Activated CD4-positive, alpha-beta memory T cell treated with anti-CD3 and anti-CD28 coated beads for 36 hours (primary cell): ENCODE results near the gene MBD5. TPM values are rescaled to one million over a fixed set of nuclear protein-coding genes. Genes with fewer than 3 reads are reported as not detected.

Source experiments
- CTCF ChIA-PET: fragments of 350-600 bp; sonication (Branson Sonifier 250); formaldehyde crosslinking; loops from one replicate; lab custom pipeline; 2021; ENCODE audit warnings: antibody characterized with exemption, inconsistent platforms; lab: Charles Lee
- POLR2A ChIA-PET: fragments of 350-600 bp; sonication (Branson Sonifier 250); formaldehyde crosslinking; loops from one replicate; lab custom pipeline; 2021; ENCODE audit warnings: antibody characterized with exemption; lab: Charles Lee
- DNase-seq: peaks from one replicate; pipeline ENCODE4 v3.0.0-alpha.2; 2020
- H3K27ac Mint-ChIP-seq: one replicate; pipeline ENCODE4 v1.8.0; 2021; ENCODE audit warnings: mixed read lengths
- H3K27me3 Mint-ChIP-seq: one replicate; pipeline ENCODE4 v1.8.0; 2021; ENCODE audit warnings: mixed read lengths
- H3K36me3 Mint-ChIP-seq: one replicate; pipeline ENCODE4 v1.8.0; 2021; ENCODE audit warnings: mixed read lengths
- H3K4me1 Mint-ChIP-seq: one replicate; pipeline ENCODE4 v1.8.0; 2021; ENCODE audit warnings: low read depth, mixed read lengths
- H3K4me3 Mint-ChIP-seq: one replicate; pipeline ENCODE4 v1.8.0; 2021; ENCODE audit warnings: mild to moderate bottlenecking, mixed read lengths
- H3K9me3 Mint-ChIP-seq: one replicate; pipeline ENCODE4 v1.8.0; 2021; ENCODE audit warnings: mixed read lengths
- intact Hi-C: fragments of 100-400 bp; cut with micrococcal nuclease; formaldehyde crosslinking; loops from one replicate; pipeline ENCODE4 v1.15.1; 2023
- total RNA-seq, 2 experiments: library from RNA; stranded (reverse); gene quantifications; one replicate each; pipeline ENCODE4 v1.2.3, GENCODE V29; 2021

MBD5 gene
- total RNA-seq, 2 experiments from 2014 or later: 17.6 to 19.1 TPM

DNA sequence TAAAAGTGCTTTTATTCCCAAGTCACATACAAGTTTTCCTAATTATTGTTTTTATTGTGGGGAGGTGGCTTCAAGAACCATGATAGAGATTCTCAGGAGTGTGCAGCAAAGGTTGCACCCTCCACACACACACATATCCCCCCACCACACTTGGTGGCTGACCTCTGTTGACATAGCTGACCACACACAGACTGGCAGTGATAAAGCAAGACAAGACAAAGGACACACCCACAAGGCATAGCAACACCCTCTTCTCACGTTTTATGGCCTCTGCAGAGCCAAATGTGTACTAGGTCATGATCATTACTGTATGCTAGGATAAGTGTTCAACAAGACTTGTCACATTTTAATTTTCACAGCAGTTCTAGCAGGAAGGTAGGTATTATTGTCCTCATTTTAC lies 480.7 kb downstream of the MBD5 start:
- H3K36me3 Mint-ChIP-seq: no peaks in the 10 kb centered on the region
- no peaks in the 10 kb centered on the region for H3K4me1 Mint-ChIP-seq
- no peaks in the 10 kb centered on the region for H3K27me3 Mint-ChIP-seq
- ChIA-PET POLR2A (no interaction called here), CTCF (no interaction called here)
- H3K9me3 Mint-ChIP-seq: no peaks in the 10 kb centered on the region
- no peak for DNase-seq
- intact Hi-C loops: no loop called here
- no peak overlapping the region for H3K4me3 Mint-ChIP-seq
- H3K27ac Mint-ChIP-seq: no peak overlapping the region

DNA sequence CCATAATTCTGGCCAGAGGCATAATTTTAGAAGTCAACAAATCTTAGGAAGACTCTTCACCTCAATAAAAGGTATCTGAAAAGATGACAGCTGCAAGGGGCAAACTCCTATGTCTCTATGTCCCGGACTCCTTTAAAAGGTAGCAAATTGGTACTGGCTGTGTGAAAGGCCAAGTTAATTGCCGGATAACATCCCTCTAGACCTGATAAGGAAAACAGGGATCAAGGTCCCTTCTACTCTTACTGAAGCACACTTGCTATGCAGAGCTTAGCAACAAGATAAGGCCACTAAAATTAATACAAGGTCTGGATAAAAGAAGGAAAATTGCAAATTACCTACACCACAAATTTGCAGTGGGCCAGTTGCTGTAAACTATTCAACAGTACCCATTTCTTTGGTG lies 482.6 kb downstream of the MBD5 start:
- intact Hi-C loops: no loop called here
- POLR2A ChIA-PET: no interaction called here
- H3K27me3 Mint-ChIP-seq: no peaks in the 10 kb centered on the region
- H3K27ac Mint-ChIP-seq: no peak overlapping the region
- CTCF ChIA-PET: no interaction called here
- H3K36me3 Mint-ChIP-seq: no peaks in the 10 kb centered on the region
- H3K4me3 Mint-ChIP-seq: no peak overlapping the region
- no peaks in the 10 kb centered on the region for H3K4me1 Mint-ChIP-seq
- no peaks in the 10 kb centered on the region for H3K9me3 Mint-ChIP-seq
- DNase-seq: no peak

DNA sequence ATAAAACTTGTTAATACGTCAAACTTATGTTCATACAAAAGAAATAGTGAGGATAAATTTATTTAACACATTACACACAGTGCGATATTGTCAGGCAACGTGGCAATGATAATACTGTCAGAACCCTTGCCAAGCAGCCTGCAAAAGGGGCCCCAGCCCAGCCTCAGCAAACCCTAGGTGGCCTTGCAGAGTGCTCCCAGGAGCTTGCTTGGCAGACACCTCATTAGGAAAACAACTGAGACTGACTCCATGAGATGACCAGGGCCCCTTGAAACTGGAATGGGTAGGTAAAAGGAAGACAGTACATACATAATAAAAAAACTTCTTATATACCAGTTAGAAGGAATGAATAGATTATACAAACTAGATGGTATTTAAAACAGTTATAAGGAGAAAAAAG lies 487.1 kb downstream of the MBD5 start:
- H3K9me3 Mint-ChIP-seq: no peaks in the 10 kb centered on the region
- intact Hi-C loops: loop anchor here (5.0 kb wide), 1 partner anchor 306 kb away; no protein-coding TSS in a partner anchor
- DNase-seq: no peak
- H3K36me3 Mint-ChIP-seq: no peaks in the 10 kb centered on the region
- no peaks in the 10 kb centered on the region for H3K27me3 Mint-ChIP-seq
- ChIA-PET POLR2A (no interaction called here), CTCF (interaction anchor here (0.6 to 3.0 kb wide), 7 partner anchors 12 to 571 kb away, joined by 3 to 46 read pairs (median 27); no protein-coding TSS in a partner anchor)
- no peak overlapping the region for H3K4me3 Mint-ChIP-seq
- H3K27ac Mint-ChIP-seq: no peak overlapping the region
- H3K4me1 Mint-ChIP-seq: peaks cover 17% of the 10 kb centered on the region

DNA sequence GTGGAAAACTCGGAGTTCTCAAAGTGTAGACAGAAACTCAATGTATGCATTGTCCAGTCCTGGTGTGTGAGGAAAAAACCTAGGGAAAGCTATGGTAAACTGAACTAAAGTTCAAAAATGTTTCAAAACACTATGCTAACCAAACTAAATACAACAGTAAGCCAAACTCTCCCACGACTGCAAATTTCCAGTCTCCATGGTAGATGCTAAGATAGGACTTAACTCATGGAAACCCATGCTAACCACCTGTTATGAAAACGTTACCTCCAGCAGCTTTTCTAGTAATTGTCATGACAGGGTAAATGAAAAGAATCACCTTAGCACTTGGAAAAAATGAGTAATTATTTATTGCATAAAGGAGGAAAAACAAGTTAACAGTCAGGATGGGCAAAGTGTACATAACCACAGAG lies 488.0 kb downstream of the MBD5 start:
- CTCF ChIA-PET: interaction anchor here (0.6 to 3.0 kb wide), 52 partner anchors 8 to 667 kb away, joined by 3 to 46 read pairs (median 4); partner anchors contain the start of genes MBD5 and ORC4
- Mint-ChIP-seq H3K4me3 (peak overlapping the region; percentile 66), H3K27me3 (no peaks in the 10 kb centered on the region), H3K9me3 (no peaks in the 10 kb centered on the region), H3K27ac (peak overlapping the region; percentile 55), H3K36me3 (no peaks in the 10 kb centered on the region), H3K4me1 (peaks cover 17% of the 10 kb centered on the region)
- no peak for DNase-seq
- POLR2A ChIA-PET: interaction anchor here (0.6 to 1.5 kb wide), 6 partner anchors 16 to 867 kb away, joined by 3 to 6 read pairs (median 4); no protein-coding TSS in a partner anchor
- intact Hi-C loops: loop anchor here (1.0 to 5.0 kb wide), 5 partner anchors 15 to 572 kb away; partner anchors contain the start of gene ORC4

DNA sequence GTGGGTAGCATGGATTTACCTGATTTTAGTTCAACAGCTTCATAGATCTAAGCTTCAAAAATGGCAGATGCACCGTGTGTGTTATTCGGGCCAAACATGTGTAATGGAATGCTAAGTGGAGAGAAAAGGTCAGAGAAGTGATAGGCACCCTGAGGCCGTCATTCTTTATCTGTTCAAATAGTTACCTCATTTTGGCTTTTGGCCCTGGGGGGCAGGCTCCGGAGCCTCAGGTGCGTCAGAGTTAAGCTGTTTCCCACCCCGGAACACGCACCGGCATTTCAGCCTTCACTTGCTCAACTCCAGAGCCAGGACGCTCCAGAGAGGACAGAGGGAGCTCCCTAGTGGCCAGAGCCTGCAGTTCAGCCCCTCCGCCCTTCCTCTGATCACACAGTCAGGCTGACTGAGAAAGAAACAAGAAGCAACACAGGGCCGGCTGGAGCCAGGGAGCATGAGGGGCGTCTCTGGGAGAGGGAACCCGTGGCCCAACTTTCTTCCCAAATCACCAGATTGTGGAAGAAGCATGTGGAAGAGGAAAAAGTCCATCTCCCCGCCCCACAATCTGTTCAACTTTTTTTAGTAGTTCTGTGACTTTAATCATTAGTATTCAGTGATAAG lies 488.5 kb downstream of the MBD5 start:
- Mint-ChIP-seq H3K36me3 (no peaks in the 10 kb centered on the region), H3K9me3 (no peaks in the 10 kb centered on the region), H3K4me3 (peak overlapping the region; percentile 66), H3K27me3 (no peaks in the 10 kb centered on the region), H3K4me1 (peaks cover 18% of the 10 kb centered on the region), H3K27ac (peak overlapping the region; percentile 55)
- intact Hi-C loops: loop anchor here (1.0 to 5.0 kb wide), 5 partner anchors 15 to 572 kb away; partner anchors contain the start of gene ORC4
- POLR2A ChIA-PET: interaction anchor here (0.6 to 1.5 kb wide), 6 partner anchors 15 to 867 kb away, joined by 3 to 6 read pairs (median 4); no protein-coding TSS in a partner anchor
- CTCF ChIA-PET: interaction anchor here (0.6 to 3.0 kb wide), 55 partner anchors 9 to 667 kb away, joined by 3 to 46 read pairs (median 3); partner anchors contain the start of genes MBD5 and ORC4
- peak; percentile 95 for DNase-seq

DNA sequence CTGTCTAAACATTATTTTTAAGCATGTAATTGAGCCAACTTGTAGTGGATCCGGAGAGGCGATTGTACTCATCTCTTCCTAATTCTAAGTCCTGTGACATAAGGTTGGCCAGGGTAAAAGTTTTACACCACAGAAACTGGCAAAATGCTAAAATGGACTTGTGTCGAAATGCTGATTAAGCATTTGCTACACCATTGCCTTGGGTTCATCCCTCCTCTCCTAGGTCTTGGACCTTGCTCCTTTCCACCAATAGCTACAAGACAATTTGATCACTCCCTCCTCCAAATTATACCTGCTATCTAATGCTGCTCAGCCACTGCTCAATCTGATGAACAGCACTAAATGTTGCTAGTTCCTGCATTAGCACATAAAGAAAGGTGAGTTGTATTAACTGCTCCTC lies 491.0 kb downstream of the MBD5 start:
- no peak overlapping the region for H3K4me3 Mint-ChIP-seq
- DNase-seq: no peak
- peaks cover 20% of the 10 kb centered on the region for H3K4me1 Mint-ChIP-seq
- ChIA-PET CTCF (no interaction called here), POLR2A (no interaction called here)
- no peaks in the 10 kb centered on the region for H3K27me3 Mint-ChIP-seq
- H3K9me3 Mint-ChIP-seq: no peaks in the 10 kb centered on the region
- H3K36me3 Mint-ChIP-seq: no peaks in the 10 kb centered on the region
- intact Hi-C loops: no loop called here
- no peak overlapping the region for H3K27ac Mint-ChIP-seq

DNA sequence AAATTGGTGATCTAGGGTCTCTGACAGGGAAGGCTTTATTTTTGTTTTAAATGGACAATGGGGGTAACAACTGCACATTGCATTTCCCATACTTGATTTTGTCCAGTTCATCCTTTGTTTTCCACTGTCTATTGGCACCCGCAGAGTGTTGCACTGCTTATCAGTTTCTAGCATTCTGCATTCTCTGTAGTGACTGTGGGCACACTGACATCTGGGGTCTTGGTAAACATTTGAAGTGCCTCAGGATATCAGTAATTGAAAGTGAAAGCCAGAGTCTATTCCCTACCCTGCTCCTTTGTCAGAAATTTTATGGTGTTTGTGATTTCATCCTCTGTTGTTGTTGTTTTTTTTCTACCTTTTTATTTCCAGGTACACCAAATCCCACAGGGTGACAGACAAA lies 491.6 kb downstream of the MBD5 start:
- POLR2A ChIA-PET: no interaction called here
- H3K9me3 Mint-ChIP-seq: no peaks in the 10 kb centered on the region
- peaks cover 20% of the 10 kb centered on the region for H3K4me1 Mint-ChIP-seq
- no peak for DNase-seq
- no peak overlapping the region for H3K4me3 Mint-ChIP-seq
- CTCF ChIA-PET: no interaction called here
- H3K27me3 Mint-ChIP-seq: no peaks in the 10 kb centered on the region
- no peak overlapping the region for H3K27ac Mint-ChIP-seq
- intact Hi-C loops: no loop called here
- H3K36me3 Mint-ChIP-seq: no peaks in the 10 kb centered on the region

DNA sequence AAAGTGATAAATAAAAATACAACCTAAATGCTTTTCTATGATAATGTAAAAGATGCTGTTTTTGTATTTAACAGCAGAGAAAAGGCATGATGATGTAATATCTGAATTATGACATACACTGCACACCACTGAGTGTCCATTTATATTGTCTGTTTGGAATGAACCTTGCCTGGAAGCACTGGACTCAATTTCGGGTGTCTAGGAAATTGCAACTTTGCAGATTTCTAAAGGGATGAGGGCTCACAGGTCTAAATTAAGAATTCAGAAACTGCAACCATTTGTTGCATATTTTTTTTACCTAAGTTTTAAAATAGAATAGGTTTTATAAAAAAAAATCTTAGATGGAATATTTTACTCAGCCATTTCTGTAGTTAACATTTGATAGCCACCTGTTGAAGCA lies 492.5 kb downstream of the MBD5 start:
- Mint-ChIP-seq H3K36me3 (no peaks in the 10 kb centered on the region), H3K4me1 (peaks cover 20% of the 10 kb centered on the region), H3K27me3 (no peaks in the 10 kb centered on the region), H3K27ac (no peak overlapping the region), H3K4me3 (no peak overlapping the region), H3K9me3 (no peaks in the 10 kb centered on the region)
- CTCF ChIA-PET: no interaction called here
- intact Hi-C loops: no loop called here
- POLR2A ChIA-PET: no interaction called here
- DNase-seq: no peak

DNA sequence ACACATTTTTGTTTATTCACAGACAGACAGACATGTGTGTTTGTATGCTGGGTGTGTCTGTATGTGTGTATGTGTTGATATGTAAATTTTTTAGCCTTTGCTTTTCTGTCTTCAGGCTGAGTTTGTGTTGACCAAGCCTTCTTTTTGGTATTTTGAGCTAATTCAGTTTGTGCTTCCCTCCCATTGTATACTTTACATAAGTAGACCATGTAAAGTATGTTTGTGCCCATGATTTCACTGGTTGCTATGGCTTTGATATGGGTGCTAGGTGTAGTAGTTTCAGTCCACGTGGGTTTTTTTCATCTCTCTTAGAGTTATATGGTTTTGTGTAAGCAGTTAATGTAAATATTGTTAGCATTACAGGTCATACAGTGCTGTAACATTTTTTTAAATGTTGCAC lies 494.2 kb downstream of the MBD5 start:
- intact Hi-C loops: no loop called here
- DNase-seq: no peak
- Mint-ChIP-seq H3K4me3 (no peak overlapping the region), H3K27ac (no peak overlapping the region), H3K4me1 (peaks cover 6% of the 10 kb centered on the region), H3K27me3 (no peaks in the 10 kb centered on the region), H3K36me3 (no peaks in the 10 kb centered on the region), H3K9me3 (no peaks in the 10 kb centered on the region)
- CTCF ChIA-PET: no interaction called here
- POLR2A ChIA-PET: no interaction called here

DNA sequence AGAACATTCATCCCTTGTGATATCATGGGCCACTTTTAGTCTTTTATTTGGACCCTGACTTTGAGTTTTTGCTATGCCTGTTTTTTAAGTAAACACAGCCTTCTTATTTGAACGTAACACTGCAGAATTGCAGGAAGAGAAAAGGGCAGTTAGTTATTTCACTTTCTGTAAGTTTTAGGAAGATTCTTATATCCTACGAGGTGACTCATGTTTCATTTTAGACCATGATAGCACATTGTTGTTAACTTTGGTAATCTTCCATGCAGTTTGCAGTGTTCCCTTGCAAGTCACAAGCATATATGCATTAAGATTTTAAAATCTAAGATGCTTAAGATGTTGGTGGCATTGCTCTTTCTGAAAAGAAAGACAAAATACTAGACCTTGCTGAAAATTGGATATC lies 495.1 kb downstream of the MBD5 start:
- no peak overlapping the region for H3K27ac Mint-ChIP-seq
- intact Hi-C loops: no loop called here
- no peak overlapping the region for H3K4me3 Mint-ChIP-seq
- no peaks in the 10 kb centered on the region for H3K9me3 Mint-ChIP-seq
- no peaks in the 10 kb centered on the region for H3K36me3 Mint-ChIP-seq
- no peak for DNase-seq
- H3K27me3 Mint-ChIP-seq: no peaks in the 10 kb centered on the region
- H3K4me1 Mint-ChIP-seq: peaks cover 9% of the 10 kb centered on the region
- CTCF ChIA-PET: no interaction called here
- POLR2A ChIA-PET: no interaction called here

DNA sequence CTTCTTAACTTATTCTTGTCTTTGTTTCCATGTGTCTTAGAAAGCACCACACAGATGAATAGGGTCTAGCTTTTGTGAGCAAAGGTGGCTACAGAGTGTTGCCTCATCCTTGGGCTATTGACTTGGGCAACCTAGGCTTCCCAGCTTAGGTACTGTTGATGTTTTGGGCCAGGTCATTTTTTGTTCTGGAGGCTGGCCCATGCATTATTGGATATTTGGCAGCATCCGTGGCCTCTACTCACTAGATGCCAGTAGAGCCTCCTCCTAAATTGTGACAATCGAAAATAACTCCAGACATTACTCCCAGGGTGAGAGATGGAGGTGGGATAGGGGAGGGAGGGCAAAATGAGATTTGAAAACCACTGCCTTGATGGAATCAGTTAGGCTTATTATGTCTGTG lies 496.4 kb downstream of the MBD5 start:
- no peak overlapping the region for H3K27ac Mint-ChIP-seq
- H3K27me3 Mint-ChIP-seq: no peaks in the 10 kb centered on the region
- ChIA-PET CTCF (no interaction called here), POLR2A (no interaction called here)
- DNase-seq: no peak
- intact Hi-C loops: no loop called here
- H3K36me3 Mint-ChIP-seq: no peaks in the 10 kb centered on the region
- peaks cover 17% of the 10 kb centered on the region for H3K4me1 Mint-ChIP-seq
- H3K9me3 Mint-ChIP-seq: no peaks in the 10 kb centered on the region
- H3K4me3 Mint-ChIP-seq: no peak overlapping the region

DNA sequence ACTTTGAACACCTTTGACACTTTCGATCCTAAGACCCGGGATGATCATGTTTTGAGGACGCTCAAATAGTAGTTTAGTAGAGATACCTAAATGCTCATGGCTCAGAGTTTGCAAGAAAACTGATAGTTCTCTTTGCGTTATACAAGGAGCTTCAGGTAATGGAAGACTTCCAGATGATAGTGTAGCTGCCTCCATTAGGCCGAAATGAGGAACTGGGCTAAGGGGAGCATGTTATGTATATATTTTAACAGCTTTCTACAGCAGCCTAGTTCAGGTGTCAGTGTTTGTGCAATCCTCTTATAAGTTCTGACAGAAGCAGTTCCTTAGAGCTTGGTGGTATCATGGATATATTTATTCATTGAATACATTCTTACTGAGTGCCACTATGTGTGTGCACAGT lies 496.9 kb downstream of the MBD5 start:
- no peak for DNase-seq
- no peaks in the 10 kb centered on the region for H3K9me3 Mint-ChIP-seq
- no peaks in the 10 kb centered on the region for H3K27me3 Mint-ChIP-seq
- POLR2A ChIA-PET: no interaction called here
- intact Hi-C loops: no loop called here
- H3K4me1 Mint-ChIP-seq: peaks cover 19% of the 10 kb centered on the region
- no peak overlapping the region for H3K4me3 Mint-ChIP-seq
- no peaks in the 10 kb centered on the region for H3K36me3 Mint-ChIP-seq
- H3K27ac Mint-ChIP-seq: no peak overlapping the region
- CTCF ChIA-PET: no interaction called here

DNA sequence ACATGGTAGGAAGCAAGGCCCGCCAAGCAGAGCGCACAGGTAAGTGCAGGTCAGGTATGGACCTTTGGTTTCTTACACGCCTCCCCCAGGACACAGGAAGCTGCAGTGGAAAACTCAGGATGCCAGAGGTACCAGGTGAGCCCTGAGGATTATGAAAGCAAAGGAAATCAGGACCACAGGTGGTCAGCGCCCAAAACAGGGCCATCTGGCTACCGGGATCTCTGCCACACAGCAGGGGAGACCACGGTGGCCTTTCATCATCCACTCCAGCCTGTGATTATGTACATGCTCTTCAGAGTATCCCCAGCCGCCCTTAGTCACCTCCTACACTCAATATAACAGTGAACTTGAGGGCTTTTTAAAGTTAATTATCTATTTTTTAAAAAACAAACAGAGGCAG lies 498.1 kb downstream of the MBD5 start:
- DNase-seq: no peak
- no peak overlapping the region for H3K27ac Mint-ChIP-seq
- no peaks in the 10 kb centered on the region for H3K36me3 Mint-ChIP-seq
- H3K4me1 Mint-ChIP-seq: peaks cover 30% of the 10 kb centered on the region
- intact Hi-C loops: no loop called here
- H3K9me3 Mint-ChIP-seq: no peaks in the 10 kb centered on the region
- ChIA-PET POLR2A (no interaction called here), CTCF (interaction anchor here (1.4 kb wide), 1 partner anchor 10 kb away, joined by 9 read pairs; no protein-coding TSS in a partner anchor)
- H3K4me3 Mint-ChIP-seq: no peak overlapping the region
- no peaks in the 10 kb centered on the region for H3K27me3 Mint-ChIP-seq
